SK-N-SH (cell line): ENCODE measurements around the gene MAD2L2. TPM values are rescaled to one million over a fixed set of nuclear protein-coding genes. Genes with fewer than 3 reads are reported as not detected.

Source experiments
- CTCF ChIA-PET: fragments of 300-600, 350-600 bp; formaldehyde crosslinking; extraction: SDS; loops from one replicate; lab custom pipeline; 2021; lab: Yijun Ruan, JAX
- POLR2A ChIA-PET: fragments of 350-600 bp; sonication (Branson Sonifier 250); formaldehyde crosslinking; extraction: SDS; loops from one replicate; lab custom pipeline; 2020; ENCODE audit warnings: antibody characterized with exemption, inconsistent platforms; lab: Yijun Ruan, JAX
- DNase-seq: peaks from one replicate; pipeline ENCODE4 v3.0.0; 2012
- H2AFZ ChIP-seq: fragments of 200-600 bp; sonication (generic); 2 replicates; pipeline ENCODE4 v1.8.1; 2016; ENCODE audit warnings: antibody characterized with exemption, mild to moderate bottlenecking, low read depth
- H3F3A ChIP-seq: fragments of 200-600 bp; sonication (generic); replicated peaks from 2 replicates; pipeline ENCODE3; 2016; ENCODE audit warnings: antibody characterized with exemption, mild to moderate bottlenecking; ENCODE audit not compliant: insufficient read depth
- H3K27ac ChIP-seq, 2 experiments: fragments of 200-500 bp in 1 of 2; fragments of 200-600 bp in 1 of 2; sonication (Bioruptor generic) in 1 of 2; sonication (generic), shearing (Covaris generic) in 1 of 2; 2 replicates each; pipeline versions ENCODE4 v1.5.1 to v1.6.1; 2014 to 2016; ENCODE audit warnings: low read depth in 2 of 2, inconsistent platforms in 1 of 2, low read length in 1 of 2, mild to moderate bottlenecking in 1 of 2, mixed read lengths in 1 of 2
- H3K27me3 ChIP-seq: fragments of 200-600 bp; sonication (generic), shearing (Covaris generic); 2 replicates; pipeline ENCODE4 v1.6.1; 2016; ENCODE audit warnings: mixed run types; ENCODE audit not compliant: insufficient read depth
- H3K36me3 ChIP-seq, 2 experiments: fragments of 200-500 bp in 1 of 2; fragments of 200-600 bp in 1 of 2; sonication (Bioruptor generic) in 1 of 2; sonication (generic) in 1 of 2; replicated peaks in 1 of 2; 2 replicates each; pipeline versions ENCODE3 to v1.5.1; 2014 to 2016; ENCODE audit warnings: low read length in 1 of 2, mild to moderate bottlenecking in 1 of 2; ENCODE audit not compliant: insufficient read depth in 2 of 2, control insufficient read depth in 1 of 2
- H3K4me1 ChIP-seq, 2 experiments: fragments of 200-500 bp in 1 of 2; fragments of 200-600 bp in 1 of 2; sonication (Bioruptor generic) in 1 of 2; sonication (generic), shearing (Covaris generic) in 1 of 2; 2 replicates each; pipeline versions ENCODE4 v1.5.1 to v1.6.1; 2014 to 2016; ENCODE audit warnings: low read depth in 1 of 2, low read length in 1 of 2, mixed run types in 1 of 2; ENCODE audit not compliant: insufficient read depth in 2 of 2, control insufficient read depth in 1 of 2
- H3K4me2 ChIP-seq: fragments of 200-600 bp; sonication (generic), shearing (Covaris generic); 2 replicates; pipeline ENCODE4 v1.6.1; 2017; ENCODE audit warnings: mixed run types
- H3K4me3 ChIP-seq, 2 experiments: fragments of 200-500 bp in 1 of 2; fragments of 200-600 bp in 1 of 2; sonication (Bioruptor generic) in 1 of 2; sonication (generic), shearing (Covaris generic) in 1 of 2; 2 replicates each; pipeline versions ENCODE4 v1.5.1 to v1.8.1; 2014 to 2016; ENCODE audit warnings: low read depth in 2 of 2, inconsistent platforms in 1 of 2, low read length in 1 of 2, mild to moderate bottlenecking in 1 of 2, mixed read lengths in 1 of 2, moderate library complexity in 1 of 2
- H3K79me2 ChIP-seq: fragments of 200-600 bp; sonication (generic); 2 replicates; pipeline ENCODE4 v1.8.1; 2017; ENCODE audit warnings: mild to moderate bottlenecking; ENCODE audit not compliant: insufficient read depth
- H3K9ac ChIP-seq: fragments of 200-600 bp; sonication (generic); 2 replicates; pipeline ENCODE4 v1.6.1; 2017; ENCODE audit warnings: mixed run types
- H3K9me2 ChIP-seq: fragments of 200-600 bp; sonication (generic); 2 replicates; pipeline ENCODE4 v1.6.1; 2017; ENCODE audit warnings: mixed run types
- H3K9me3 ChIP-seq: fragments of 200-600 bp; sonication (generic); 2 replicates; pipeline ENCODE4 v1.6.1; 2017; ENCODE audit warnings: mixed run types, mild to moderate bottlenecking, moderate library complexity
- H4K20me1 ChIP-seq: fragments of 200-600 bp; sonication (generic); 2 replicates; pipeline ENCODE4 v1.6.1; 2017; ENCODE audit warnings: mild to moderate bottlenecking, mixed run types; ENCODE audit not compliant: insufficient read depth
- CHD2 ChIP-seq: fragments of 150-350 bp; IDR thresholded peaks from 2 replicates; pipeline ENCODE4 v1.6.1; 2018; ENCODE audit warnings: low read length; ENCODE audit not compliant: partially characterized antibody
- ELF1 ChIP-seq: IDR thresholded peaks from 2 replicates; pipeline ENCODE4 v1.4.0; 2012
- EZH2phosphoT487 ChIP-seq: fragments of 200-600 bp; sonication (generic); IDR thresholded peaks from 2 replicates; pipeline ENCODE4 v1.6.1; 2017; ENCODE audit warnings: low read depth, mixed run types, mild to moderate bottlenecking, antibody characterized with exemption, moderate library complexity, borderline replicate concordance
- GATA2 ChIP-seq: sonication (generic); formaldehyde crosslinking; IDR thresholded peaks from 2 replicates; pipeline ENCODE4 v1.5.0; 2020; ENCODE audit warnings: mild to moderate bottlenecking, missing genetic modification reagents
- MEF2A ChIP-seq: IDR thresholded peaks from 2 replicates; pipeline ENCODE4 v1.4.0; 2012; ENCODE audit warnings: low read depth, borderline replicate concordance
- MXI1 ChIP-seq: IDR thresholded peaks from 2 replicates; pipeline ENCODE4 v1.6.1; 2012; ENCODE audit warnings: mild to moderate bottlenecking, low read depth, low read length, improper control_type of control experiment
- RAD21 ChIP-seq: IDR thresholded peaks from 2 replicates; pipeline ENCODE4 v1.6.1; 2012; ENCODE audit warnings: mild to moderate bottlenecking, low read length
- RCOR1 ChIP-seq: fragments of 150-350 bp; IDR thresholded peaks from 2 replicates; pipeline ENCODE4 v1.6.1; 2017; ENCODE audit warnings: antibody characterized with exemption, low read length
- RXRA ChIP-seq: IDR thresholded peaks from 2 replicates; pipeline ENCODE4 v1.4.0; 2012; ENCODE audit warnings: low read depth, mild to moderate bottlenecking, borderline replicate concordance
- SIN3A ChIP-seq: IDR thresholded peaks from 2 replicates; pipeline ENCODE4 v1.6.1; 2012; ENCODE audit warnings: low read depth, mild to moderate bottlenecking, low read length, moderate library complexity, borderline replicate concordance
- SMC3 ChIP-seq: IDR thresholded peaks from 2 replicates; pipeline ENCODE4 v1.6.1; 2012; ENCODE audit warnings: low read depth, low read length, improper control_type of control experiment
- TCF12 ChIP-seq: IDR thresholded peaks from 2 replicates; pipeline ENCODE4 v1.4.0; 2012
- WGBS: methylation state at CpG from one replicate; pipeline ENCODE4 v1.1.6; 2017; ENCODE audit warnings: low lambda C conversion rate; 5-methylcytosine and 5-hydroxymethylcytosine counted together
- polyA plus RNA-seq, 3 experiments: library from polyadenylated mRNA; depleted of rRNA; stranded (reverse); fragments of >200 nt; gene quantifications; 2 replicates each; pipeline ENCODE4 v1.2.3, GENCODE V29; 2012
- TF ChIP-seq, protein P1 (sequence below): fragments of 200-600 bp; sonication (generic); IDR thresholded peaks from 2 replicates; pipeline ENCODE4 v1.6.1; 2017; ENCODE audit warnings: antibody characterized with exemption, mild to moderate bottlenecking, moderate library complexity
- TF ChIP-seq, protein P2 (sequence below): IDR thresholded peaks from 2 replicates; pipeline ENCODE4 v1.4.0; 2012; ENCODE audit warnings: low read depth, borderline replicate concordance
- TF ChIP-seq, protein P3 (sequence below): IDR thresholded peaks from 2 replicates; pipeline ENCODE4 v1.4.0; 2012; ENCODE audit warnings: low read depth, borderline replicate concordance
- TF ChIP-seq, protein P4 (sequence below): IDR thresholded peaks from 2 replicates; pipeline ENCODE4; 2012

MAD2L2 gene
- polyA plus RNA-seq, 1 of the 3 experiments (the other 2 are of a cell fraction), result 94.0 TPM

DNA sequence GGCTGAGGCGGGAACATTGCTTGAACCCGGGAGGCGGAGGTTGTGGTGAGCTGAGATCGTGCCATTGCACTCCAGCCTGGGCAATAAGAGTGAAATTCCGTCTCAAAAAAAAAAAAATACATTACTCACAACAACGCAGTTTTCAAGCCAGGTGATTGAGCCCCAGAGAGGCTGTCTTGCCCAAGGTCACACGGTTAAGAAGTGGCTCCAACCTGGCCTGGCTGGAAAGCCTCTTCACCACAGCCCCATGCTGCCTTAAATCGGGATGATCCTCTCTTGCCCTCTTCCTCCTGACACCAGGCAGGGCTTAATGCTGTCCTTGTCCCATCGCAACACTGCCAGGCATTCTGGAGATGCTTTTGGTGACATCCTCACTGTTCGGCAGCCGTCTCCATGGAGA lies 32.1 kb upstream of the MAD2L2 start:
- POLR2A ChIA-PET, result no interaction called here
- Histone ChIP-seq H3K79me2 (no peaks in the 10 kb centered on the region), H3K9me2 (no peaks in the 10 kb centered on the region), H3K4me1 (no peaks in the 10 kb centered on the region; a peak in 1 of 4 replicates), H2AFZ (no peak overlapping the region), H3K27ac (no peak overlapping the region), H3K9me3 (no peaks in the 10 kb centered on the region), H3K9ac (no peak overlapping the region), H3K27me3 (no peaks in the 10 kb centered on the region; the same call in 1 of the 2 replicates)
- 72% methylated on average over 11 of the region's 11 CpGs for WGBS
- TF ChIP-seq RAD21 (no peak), SMC3 (no peak), RXRA (no peak), GATA2 (CRISPR knock-in tag) (no peak), SIN3A (no peak), TCF12 (no peak), MXI1 (no peak), MEF2A (no peak), RCOR1 (no peak), ELF1 (no peak), CHD2 (no peak), EZH2phosphoT487 (no peak)
- TF ChIP-seq, protein P1, sequence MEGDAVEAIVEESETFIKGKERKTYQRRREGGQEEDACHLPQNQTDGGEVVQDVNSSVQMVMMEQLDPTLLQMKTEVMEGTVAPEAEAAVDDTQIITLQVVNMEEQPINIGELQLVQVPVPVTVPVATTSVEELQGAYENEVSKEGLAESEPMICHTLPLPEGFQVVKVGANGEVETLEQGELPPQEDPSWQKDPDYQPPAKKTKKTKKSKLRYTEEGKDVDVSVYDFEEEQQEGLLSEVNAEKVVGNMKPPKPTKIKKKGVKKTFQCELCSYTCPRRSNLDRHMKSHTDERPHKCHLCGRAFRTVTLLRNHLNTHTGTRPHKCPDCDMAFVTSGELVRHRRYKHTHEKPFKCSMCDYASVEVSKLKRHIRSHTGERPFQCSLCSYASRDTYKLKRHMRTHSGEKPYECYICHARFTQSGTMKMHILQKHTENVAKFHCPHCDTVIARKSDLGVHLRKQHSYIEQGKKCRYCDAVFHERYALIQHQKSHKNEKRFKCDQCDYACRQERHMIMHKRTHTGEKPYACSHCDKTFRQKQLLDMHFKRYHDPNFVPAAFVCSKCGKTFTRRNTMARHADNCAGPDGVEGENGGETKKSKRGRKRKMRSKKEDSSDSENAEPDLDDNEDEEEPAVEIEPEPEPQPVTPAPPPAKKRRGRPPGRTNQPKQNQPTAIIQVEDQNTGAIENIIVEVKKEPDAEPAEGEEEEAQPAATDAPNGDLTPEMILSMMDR, result no peak
- TF ChIP-seq, protein P2, sequence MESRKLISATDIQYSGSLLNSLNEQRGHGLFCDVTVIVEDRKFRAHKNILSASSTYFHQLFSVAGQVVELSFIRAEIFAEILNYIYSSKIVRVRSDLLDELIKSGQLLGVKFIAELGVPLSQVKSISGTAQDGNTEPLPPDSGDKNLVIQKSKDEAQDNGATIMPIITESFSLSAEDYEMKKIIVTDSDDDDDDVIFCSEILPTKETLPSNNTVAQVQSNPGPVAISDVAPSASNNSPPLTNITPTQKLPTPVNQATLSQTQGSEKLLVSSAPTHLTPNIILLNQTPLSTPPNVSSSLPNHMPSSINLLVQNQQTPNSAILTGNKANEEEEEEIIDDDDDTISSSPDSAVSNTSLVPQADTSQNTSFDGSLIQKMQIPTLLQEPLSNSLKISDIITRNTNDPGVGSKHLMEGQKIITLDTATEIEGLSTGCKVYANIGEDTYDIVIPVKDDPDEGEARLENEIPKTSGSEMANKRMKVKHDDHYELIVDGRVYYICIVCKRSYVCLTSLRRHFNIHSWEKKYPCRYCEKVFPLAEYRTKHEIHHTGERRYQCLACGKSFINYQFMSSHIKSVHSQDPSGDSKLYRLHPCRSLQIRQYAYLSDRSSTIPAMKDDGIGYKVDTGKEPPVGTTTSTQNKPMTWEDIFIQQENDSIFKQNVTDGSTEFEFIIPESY, result no peak
- TF ChIP-seq, protein P3, sequence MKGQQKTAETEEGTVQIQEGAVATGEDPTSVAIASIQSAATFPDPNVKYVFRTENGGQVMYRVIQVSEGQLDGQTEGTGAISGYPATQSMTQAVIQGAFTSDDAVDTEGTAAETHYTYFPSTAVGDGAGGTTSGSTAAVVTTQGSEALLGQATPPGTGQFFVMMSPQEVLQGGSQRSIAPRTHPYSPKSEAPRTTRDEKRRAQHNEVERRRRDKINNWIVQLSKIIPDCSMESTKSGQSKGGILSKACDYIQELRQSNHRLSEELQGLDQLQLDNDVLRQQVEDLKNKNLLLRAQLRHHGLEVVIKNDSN, result no peak
- TF ChIP-seq, protein P4, sequence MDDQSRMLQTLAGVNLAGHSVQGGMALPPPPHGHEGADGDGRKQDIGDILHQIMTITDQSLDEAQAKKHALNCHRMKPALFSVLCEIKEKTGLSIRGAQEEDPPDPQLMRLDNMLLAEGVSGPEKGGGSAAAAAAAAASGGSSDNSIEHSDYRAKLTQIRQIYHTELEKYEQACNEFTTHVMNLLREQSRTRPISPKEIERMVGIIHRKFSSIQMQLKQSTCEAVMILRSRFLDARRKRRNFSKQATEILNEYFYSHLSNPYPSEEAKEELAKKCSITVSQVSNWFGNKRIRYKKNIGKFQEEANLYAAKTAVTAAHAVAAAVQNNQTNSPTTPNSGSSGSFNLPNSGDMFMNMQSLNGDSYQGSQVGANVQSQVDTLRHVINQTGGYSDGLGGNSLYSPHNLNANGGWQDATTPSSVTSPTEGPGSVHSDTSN, result no peak
- TF ChIP-seq, all 33 proteins: peak for 0
- no peak for DNase-seq
- CTCF ChIA-PET, result interaction anchor here (4.9 to 6.6 kb wide), 2 partner anchors 62 to 63 kb away, joined by 40 to 66 read pairs; no protein-coding TSS in a partner anchor
- H3K4me2 ChIP-seq, result no peak overlapping the region
- H3K36me3 ChIP-seq, result no peaks in the 10 kb centered on the region
- H4K20me1 ChIP-seq, result no peaks in the 10 kb centered on the region
- H3F3A ChIP-seq, result no peaks in the 10 kb centered on the region
- H3K4me3 ChIP-seq, result no peak overlapping the region
